NCI-H1092 (cell line): ENCODE measurements around the gene NUSAP1.
A peak's percentile ranks its signal among the peaks of the same experiment; 100 is the strongest.
"Not testable (repeated sequence)": the region's sequence is repeated elsewhere in the genome, so short reads cannot be mapped to it uniquely, and the experiment has no call there.

ENCODE experiments used
- DNase-seq: peaks from one replicate; lab custom pipeline; 2025; lab: John Stamatoyannopoulos, UW

NUSAP1 gene

GRCh38 chr15:41411441-41411840 lies 78.8 kb downstream of the NUSAP1 start:
- DNase-seq, result no peak

- DNase-seq, result no peak
Observed at GRCh38 chr15:41416128-41416741, 83.6 kb downstream of the NUSAP1 start.

- peak; percentile 81 for DNase-seq
Observed at GRCh38 chr15:41416742-41417417, 84.2 kb downstream of the NUSAP1 start, which contains the start of gene RTF1. Gene RTF1 (plus strand): TSS chr15:41417095. CDS start chr15:41417116, 21 bp downstream.

- no peak for DNase-seq
Observed at GRCh38 chr15:41417418-41418195, 84.9 kb downstream of the NUSAP1 start.

GRCh38 chr15:41423979-41424659 lies 91.4 kb downstream of the NUSAP1 start:
- DNase-seq, result no peak

GRCh38 chr15:41424809-41425208 lies 92.1 kb downstream of the NUSAP1 start:
- DNase-seq, result no peak

GRCh38 chr15:41425907-41426306 lies 93.2 kb downstream of the NUSAP1 start:
- not testable (repeated sequence) for DNase-seq

GRCh38 chr15:41429003-41429890 lies 96.6 kb downstream of the NUSAP1 start:
- no peak for DNase-seq
